GM12801 (cell line): Measurements from ENCODE around the gene ACTBL2.

ENCODE experiments used
- CTCF ChIP-seq: IDR thresholded peaks from one replicate; pipeline ENCODE4 v1.5.1; 2011; ENCODE audit warnings: control low read depth; ENCODE audit not compliant: insufficient read length; ENCODE audit errors: extremely low read depth

The ACTBL2 gene

GRCh38 chr5:57491369-57491965 is 8.9 kb upstream of the ACTBL2 start:
- TF ChIP-seq CTCF: no peak

- TF ChIP-seq CTCF: no peak
Measured at GRCh38 chr5:57488215-57488955, 5.8 kb upstream of the ACTBL2 start.

- no peak for TF ChIP-seq CTCF
Measured at GRCh38 chr5:57486027-57486602, 3.5 kb upstream of the ACTBL2 start.

GRCh38 chr5:57478826-57479225 is 3.8 kb downstream of the ACTBL2 start:
- no peak for TF ChIP-seq CTCF

- TF ChIP-seq CTCF: no peak
Measured at GRCh38 chr5:57476601-57477056, 6.0 kb downstream of the ACTBL2 start.

- no peak for TF ChIP-seq CTCF
Measured at GRCh38 chr5:57470339-57470738, 12.3 kb downstream of the ACTBL2 start.

- TF ChIP-seq CTCF: no peak
Measured at GRCh38 chr5:57468481-57469163, 14.0 kb downstream of the ACTBL2 start.
